NCI-H510A (cell line): ENCODE data around the gene AMPD3.

Experiments used
- DNase-seq: peaks from one replicate; lab custom pipeline; 2025; lab: John Stamatoyannopoulos, UW

AMPD3 gene

DNA sequence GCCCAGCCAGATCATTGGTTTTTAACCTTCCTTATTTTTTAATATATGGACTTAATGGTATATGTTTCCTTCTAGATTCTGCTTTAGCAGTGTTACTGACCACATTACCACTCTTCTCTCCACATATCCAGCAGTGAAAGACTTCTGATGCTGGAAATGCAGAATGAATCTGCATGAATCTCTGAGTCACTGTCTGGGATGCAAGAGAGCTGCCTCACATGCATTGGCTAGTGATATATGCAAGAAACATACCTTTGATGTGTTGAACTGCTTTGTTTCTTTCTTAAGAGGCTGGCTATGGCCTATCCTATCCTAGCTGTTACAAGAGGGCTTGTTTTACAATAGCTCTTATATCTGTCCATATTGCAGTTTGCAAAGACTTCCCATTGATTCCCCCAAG, 16.6 kb upstream of the AMPD3 start:
- no peak for DNase-seq

GRCh38 chr11:10439351-10439750, 15.7 kb upstream of the AMPD3 start:
- no peak for DNase-seq

DNA sequence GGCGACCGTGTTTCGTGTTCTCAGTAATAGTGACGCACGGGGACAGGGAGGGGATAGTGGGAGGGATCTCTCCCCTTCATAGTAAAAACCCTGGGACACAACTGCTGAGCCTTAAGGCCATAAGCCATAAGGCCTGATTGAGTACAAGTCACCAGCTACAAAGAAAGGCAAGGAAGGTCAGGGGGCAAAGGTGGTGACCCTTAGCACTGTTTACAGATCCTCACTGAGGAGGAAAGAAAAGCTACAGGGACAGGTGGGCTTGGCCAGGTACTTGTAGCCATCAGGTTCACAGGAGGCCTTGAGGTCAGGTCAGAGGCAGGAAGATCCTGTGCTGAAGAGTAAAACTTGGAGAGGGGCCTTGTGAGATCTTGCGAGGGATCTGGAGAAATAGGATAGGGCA, 15.1 kb upstream of the AMPD3 start:
- no peak for DNase-seq

GRCh38 chr11:10440401-10440800, 14.7 kb upstream of the AMPD3 start:
- no peak for DNase-seq

GRCh38 chr11:10441091-10441490, 14.0 kb upstream of the AMPD3 start:
- DNase-seq: no peak

GRCh38 chr11:10441652-10442503, 13.2 kb upstream of the AMPD3 start:
- DNase-seq: no peak

DNA sequence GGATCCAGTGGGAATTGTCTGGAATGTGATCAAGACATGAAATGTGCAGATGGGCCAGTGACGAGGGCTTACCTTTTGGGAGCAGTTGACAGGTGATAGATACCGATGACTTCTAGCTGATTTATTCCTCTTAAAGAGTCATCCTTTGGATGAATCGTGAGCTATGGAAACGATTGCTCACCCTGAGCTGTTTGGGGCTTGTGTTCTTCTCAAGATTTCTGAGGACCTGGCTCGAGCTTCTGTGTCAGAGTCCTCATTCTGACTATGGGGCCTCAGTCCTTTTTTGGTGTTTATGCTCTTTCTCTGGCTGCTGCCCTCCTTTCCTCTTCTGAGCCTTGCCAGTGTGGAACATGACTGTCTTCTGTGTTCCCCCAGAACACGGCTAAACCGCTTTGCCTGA, 11.9 kb upstream of the AMPD3 start:
- no peak for DNase-seq

DNA sequence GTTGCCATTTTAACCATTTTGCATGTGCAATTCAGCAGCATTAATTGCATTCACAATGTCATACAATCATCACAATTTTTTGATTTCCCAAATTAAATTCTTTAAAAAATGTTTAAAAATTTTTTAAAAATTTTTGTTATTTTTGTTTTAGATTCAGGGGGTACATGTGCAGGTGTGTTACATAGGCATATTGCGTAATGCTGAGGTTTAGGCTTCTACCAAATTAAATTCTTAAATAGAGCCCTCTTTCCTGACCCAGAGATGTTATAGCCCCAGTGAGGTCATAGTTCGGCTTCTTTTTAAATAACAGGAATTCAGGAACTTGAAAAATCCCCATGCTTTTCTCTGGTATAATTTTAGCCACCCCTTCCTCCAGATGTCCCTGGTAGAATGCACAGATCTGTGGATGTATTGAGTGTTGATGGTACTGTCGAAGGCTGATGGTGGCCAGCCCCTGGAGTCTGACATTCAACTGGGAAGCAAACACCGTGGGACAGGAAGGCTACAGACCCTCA, 11.3 kb upstream of the AMPD3 start:
- no peak for DNase-seq

DNA sequence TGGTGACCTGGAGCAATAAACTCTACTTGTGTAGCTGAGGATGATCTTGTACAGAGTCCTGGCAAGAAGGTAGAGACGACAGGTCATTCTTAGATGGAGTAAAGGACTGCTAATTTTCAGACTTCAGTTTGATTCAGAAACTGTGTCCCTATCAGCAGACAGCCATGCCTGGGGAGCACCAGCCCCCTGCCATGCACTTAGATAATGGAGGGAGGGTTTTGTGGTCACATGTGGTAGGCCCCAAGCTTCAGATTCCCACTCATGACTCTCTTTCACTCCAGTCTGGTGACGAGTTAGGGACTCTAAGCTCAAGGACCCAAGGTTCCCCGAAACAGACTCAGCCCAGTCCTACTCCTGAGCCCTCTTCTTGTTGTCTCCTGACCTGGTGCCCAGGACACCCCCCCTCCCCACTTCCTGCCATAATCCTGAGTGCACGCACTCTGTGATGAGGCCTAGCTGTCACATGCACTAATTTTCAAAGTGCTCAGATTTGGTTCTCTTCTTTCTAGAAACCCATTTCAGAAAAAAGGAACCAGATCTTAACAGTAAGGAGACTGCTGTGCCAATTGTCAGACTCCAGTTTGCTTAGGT, 10.2 kb upstream of the AMPD3 start:
- no peak for DNase-seq

DNA sequence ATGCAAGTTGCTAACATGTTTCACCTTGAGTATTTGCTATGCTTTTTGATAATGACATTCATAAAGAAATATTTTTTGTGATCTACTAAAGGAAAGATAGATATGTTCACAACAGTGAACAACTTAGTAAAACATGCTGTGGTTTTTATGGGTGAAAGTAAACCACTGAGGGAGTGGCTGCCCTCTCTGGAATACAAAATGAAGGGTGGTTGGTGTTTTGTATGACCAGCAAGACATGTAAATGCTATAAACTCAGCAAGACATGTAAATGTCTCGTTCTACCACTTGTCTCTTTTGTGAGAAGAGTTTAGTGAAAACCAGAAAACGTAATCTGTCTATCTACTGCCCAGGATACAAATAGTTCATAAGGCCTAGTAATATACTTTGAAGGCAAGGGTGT, 7.6 kb upstream of the AMPD3 start:
- no peak for DNase-seq

DNA sequence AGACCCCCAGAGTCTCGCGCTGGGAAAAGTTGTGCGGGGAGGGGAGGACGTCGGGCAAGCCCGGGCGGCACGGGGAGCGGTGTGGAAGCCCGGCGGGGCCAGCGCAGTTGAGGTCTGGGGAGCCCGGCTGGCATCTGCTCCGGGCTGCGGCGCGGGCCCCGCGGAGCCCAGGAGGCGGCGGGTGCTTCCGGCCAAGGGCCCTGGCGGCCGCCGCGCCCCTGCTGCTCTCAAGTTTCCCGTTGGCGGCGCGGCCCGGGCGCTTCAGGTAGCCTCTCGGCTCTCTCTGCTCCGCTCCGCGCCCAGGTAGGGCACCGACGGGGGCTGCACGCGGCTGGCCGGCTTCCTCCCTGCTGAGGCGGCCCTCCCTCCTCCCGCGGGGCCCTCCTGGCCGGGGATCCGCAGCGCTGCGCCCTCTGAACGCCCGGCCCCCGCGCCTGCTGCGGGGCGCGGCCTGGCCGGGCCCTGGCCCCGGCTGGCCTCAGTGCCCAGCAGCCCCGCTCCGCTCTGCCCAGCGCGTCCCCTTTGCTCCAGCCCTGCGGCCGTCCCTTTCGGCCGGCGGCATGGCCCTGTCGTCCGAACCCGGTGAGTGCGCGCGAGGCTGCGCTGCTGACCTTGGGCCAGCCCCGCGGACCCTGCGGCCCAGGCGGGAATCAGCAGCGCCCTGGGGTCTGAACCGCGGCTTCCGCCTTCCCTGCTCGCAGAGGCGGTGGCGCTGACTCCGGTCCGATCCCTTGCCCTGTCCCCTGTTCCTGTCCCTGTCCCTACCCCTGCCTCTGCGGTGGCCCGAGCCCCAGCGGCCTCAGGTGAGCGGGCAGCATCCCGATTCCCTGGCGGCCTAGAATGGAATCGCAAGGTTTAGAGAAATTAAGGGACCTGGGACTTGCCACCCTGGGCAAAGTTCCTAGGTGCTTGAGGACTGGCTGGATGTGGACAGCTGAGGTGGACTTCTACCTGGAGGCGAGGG, 4.3 kb upstream of the AMPD3 start:
- peak; percentile 32 for DNase-seq

GRCh38 chr11:10451426-10452116, 3.5 kb upstream of the AMPD3 start:
- DNase-seq: no peak

- DNase-seq: no peak
Measured at GRCh38 chr11:10452211-10452767, 2.8 kb upstream of the AMPD3 start.

DNA sequence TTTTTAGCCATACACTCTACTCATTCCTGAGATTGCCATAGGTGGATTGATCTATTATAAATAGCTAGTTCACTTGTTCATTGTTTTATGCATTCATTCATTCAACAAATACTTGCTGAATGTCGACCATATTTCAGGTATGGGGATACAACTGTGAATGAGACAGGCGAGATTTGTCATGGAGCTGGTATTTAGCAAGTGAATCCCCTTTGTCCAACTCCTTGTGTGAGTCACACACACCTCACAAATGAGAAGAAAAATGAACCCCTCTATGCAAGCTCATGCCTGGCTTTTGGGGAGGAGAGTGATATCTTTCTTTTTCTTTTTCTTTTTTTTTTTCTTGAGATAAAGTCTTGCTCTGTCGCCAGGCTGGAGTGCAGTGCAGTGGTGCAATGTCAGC, 1.8 kb upstream of the AMPD3 start:
- no peak for DNase-seq

DNA sequence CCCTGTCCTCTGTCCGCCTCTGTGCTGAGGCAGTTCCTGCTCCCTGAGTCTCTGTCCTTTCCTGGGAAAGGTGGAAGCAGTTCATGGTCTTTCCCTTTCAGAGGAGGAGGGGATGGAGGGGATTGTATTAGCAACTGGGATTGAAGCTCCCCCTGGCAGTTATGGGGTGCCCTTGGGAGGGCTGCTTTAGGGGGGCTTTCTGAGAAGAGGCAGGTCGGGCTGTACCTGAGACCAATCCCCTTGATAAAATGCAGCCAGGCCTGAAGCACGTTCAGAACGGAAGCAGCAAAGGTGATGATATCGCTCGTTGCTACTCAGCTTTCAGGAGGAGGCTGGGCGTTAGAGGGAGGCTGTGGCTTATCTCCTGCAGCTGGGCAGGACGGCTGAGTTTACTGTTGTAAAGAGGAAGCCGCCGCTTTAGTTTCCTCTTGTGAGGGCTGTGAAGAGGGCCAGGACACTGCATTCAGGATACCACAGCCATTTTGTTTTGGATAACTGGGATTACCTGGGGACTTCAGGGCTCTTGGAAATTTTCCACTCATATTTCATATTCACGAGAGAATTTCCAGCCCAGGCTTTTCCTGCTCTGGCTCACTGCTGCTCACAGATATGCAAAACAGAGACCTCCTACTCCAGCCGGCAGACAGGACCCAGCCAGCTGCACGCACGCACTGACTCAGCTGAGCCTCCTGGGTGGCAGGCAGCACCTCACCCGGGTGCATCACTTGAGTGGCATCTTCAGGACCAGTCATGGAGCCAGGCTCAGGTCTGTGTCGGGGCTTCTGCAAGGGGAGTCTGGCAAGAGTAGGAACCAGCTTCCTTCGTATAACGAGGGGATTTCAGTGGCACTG, 798 bp downstream of the AMPD3 start:
- DNase-seq: peak; percentile 57

DNA sequence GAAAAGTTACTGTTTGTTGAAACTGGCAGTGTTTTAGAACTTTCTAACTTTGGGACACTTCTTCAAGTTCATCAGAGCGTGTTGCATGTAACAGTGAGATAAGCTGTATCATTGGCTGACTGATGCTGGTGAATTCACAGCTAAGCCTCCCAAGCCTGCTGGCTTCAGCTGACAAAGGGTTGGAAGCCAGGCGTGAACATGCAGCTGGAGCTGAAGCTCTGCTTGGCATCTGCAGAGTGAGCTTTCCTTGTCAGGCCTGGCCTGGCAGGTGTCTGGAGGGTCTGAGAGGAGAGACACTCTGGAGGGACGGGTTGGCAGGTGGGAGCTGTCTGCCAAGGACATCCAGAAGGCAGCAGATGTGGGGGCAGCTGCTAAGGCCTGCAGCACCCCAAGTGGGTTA, 1.5 kb downstream of the AMPD3 start:
- no peak for DNase-seq

DNA sequence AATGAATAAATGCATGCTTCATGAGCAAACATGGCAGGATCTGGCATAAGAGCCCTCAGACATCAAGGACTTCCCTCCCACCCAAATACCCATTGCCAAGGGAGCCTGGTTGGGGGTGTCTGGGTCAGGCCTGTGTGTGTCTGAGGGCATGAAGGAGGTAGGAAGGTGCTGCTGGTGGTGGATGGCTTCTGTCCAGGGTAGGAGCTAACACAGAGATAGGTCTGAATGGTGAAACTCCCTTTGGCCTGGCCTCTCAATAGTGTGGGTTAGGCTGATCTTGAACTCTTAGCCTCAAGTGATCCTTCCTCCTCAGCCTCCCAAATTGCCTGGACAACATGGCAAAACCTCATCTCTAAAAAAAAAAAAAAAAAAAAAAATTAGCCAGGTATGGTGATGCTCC, 2.8 kb downstream of the AMPD3 start:
- no peak for DNase-seq

GRCh38 chr11:10459029-10459970, 4.2 kb downstream of the AMPD3 start:
- no peak for DNase-seq

DNA sequence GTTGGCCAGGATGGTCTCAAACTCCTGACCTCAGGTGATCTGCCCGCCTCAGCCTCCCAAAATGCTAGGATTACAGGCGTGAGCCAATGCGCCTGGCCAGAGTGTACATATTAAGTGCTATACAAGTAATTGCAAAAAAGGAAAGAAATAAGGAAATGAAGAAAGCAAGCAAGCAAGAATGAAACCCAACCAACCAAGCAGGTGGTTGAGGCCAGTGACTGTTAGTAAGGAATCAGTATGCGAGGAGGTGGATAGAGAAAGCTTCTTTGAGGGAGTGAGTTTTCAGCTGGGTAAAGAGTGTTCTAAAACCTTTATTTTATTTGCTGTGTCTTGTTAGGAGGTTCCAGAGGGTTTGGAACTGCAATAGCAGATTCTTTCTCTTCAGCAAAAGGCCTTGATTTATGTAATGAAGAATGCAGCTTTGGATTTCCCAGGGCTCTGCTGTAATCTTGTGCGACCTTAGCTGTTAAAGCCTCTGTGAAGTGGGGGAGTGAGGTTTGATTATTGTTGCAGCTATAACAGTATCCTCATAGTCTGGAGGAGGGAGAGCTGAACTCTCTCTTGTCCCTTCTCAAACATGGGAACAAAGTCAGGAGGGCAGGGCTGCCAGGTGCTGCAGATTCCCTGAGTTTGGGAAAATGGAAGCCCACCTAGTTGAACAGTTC, 5.7 kb downstream of the AMPD3 start:
- DNase-seq: no peak
